ACC112 (cell line): ENCODE data around the gene LRRC55.

Source experiments
- H2AFZ ChIP-seq: fragments of 200-600 bp; sonication (generic); one replicate; pipeline ENCODE4 v1.6.0; 2017; ENCODE audit warnings: antibody characterized with exemption, low read length; ENCODE audit not compliant: unreplicated experiment
- H3K27ac ChIP-seq: fragments of 200-600 bp; sonication (generic); 2 replicates; pipeline ENCODE4 v1.5.1; 2014; ENCODE audit warnings: low read depth, mild to moderate bottlenecking, antibody characterized with exemption, low read length, moderate library complexity
- H3K27me3 ChIP-seq: fragments of 200-600 bp; sonication (generic); 2 replicates; pipeline ENCODE4 v1.6.1; 2014; ENCODE audit warnings: mild to moderate bottlenecking, antibody characterized with exemption, low read length, moderate library complexity, mixed read lengths; ENCODE audit not compliant: insufficient read depth
- H3K36me3 ChIP-seq: fragments of 200-600 bp; sonication (generic); 2 replicates; pipeline ENCODE4 v1.6.1; 2016; ENCODE audit warnings: mild to moderate bottlenecking, antibody characterized with exemption, low read length, moderate library complexity, mixed read lengths; ENCODE audit not compliant: insufficient read depth
- H3K4me1 ChIP-seq: fragments of 200-600 bp; sonication (generic); one replicate; pipeline ENCODE4 v1.6.1; 2016; ENCODE audit warnings: low read length, mixed read lengths; ENCODE audit not compliant: insufficient read depth, unreplicated experiment, control insufficient read depth
- H3K4me3 ChIP-seq: fragments of 200-600 bp; sonication (generic); 2 replicates; pipeline ENCODE4 v1.5.1; 2014; ENCODE audit warnings: mild to moderate bottlenecking, low read depth, low read length
- H3K79me2 ChIP-seq: fragments of 200-600 bp; sonication (generic); one replicate; pipeline ENCODE4 v1.6.0; 2016; ENCODE audit warnings: low read length; ENCODE audit not compliant: control insufficient read depth, unreplicated experiment, insufficient read depth

The LRRC55 gene

GRCh38 chr11:57179681-57180080 lies 2.1 kb upstream of the LRRC55 start:
- no peaks in the 10 kb centered on the region for H3K36me3 ChIP-seq
- H3K27me3 ChIP-seq = peaks cover 74% of the 10 kb centered on the region
- H2AFZ ChIP-seq = no peak overlapping the region
- no peak overlapping the region for H3K4me3 ChIP-seq
- H3K79me2 ChIP-seq = no peaks in the 10 kb centered on the region
- H3K27ac ChIP-seq = no peak overlapping the region
- H3K4me1 ChIP-seq = no peaks in the 10 kb centered on the region

GRCh38 chr11:57180081-57180561 lies 1.6 kb upstream of the LRRC55 start:
- no peaks in the 10 kb centered on the region for H3K36me3 ChIP-seq
- H3K79me2 ChIP-seq = no peaks in the 10 kb centered on the region
- H3K4me3 ChIP-seq = no peak overlapping the region
- H3K4me1 ChIP-seq = no peaks in the 10 kb centered on the region
- H3K27ac ChIP-seq = no peak overlapping the region
- peaks cover 73% of the 10 kb centered on the region for H3K27me3 ChIP-seq
- H2AFZ ChIP-seq = no peak overlapping the region

- H3K27me3 ChIP-seq = peaks cover 67% of the 10 kb centered on the region
These were observed 789 bp upstream of the LRRC55 start for GRCh38 chr11:57180964-57181363.

GRCh38 chr11:57182896-57183295 lies 1.1 kb downstream of the LRRC55 start:
- Histone ChIP-seq H3K79me2 (no peaks in the 10 kb centered on the region), H3K36me3 (no peaks in the 10 kb centered on the region), H3K4me3 (no peak overlapping the region), H3K4me1 (no peaks in the 10 kb centered on the region), H2AFZ (no peak overlapping the region), H3K27me3 (peaks cover 50% of the 10 kb centered on the region), H3K27ac (no peak overlapping the region)

More at GRCh38 chr11:57180964-57181363, 789 bp upstream of the LRRC55 start:
- H3K4me3 ChIP-seq = no peak overlapping the region
- H3K36me3 ChIP-seq = no peaks in the 10 kb centered on the region
- no peaks in the 10 kb centered on the region for H3K79me2 ChIP-seq
- no peak overlapping the region for H2AFZ ChIP-seq
- H3K4me1 ChIP-seq = no peaks in the 10 kb centered on the region
- H3K27ac ChIP-seq = no peak overlapping the region

- H3K79me2 ChIP-seq = no peaks in the 10 kb centered on the region
These were observed 8.8 kb downstream of the LRRC55 start for GRCh38 chr11:57190548-57190947.

GRCh38 chr11:57191311-57192219 lies 9.8 kb downstream of the LRRC55 start:
- H3K36me3 ChIP-seq = no peaks in the 10 kb centered on the region
- H3K79me2 ChIP-seq = no peaks in the 10 kb centered on the region
- no peaks in the 10 kb centered on the region for H3K4me1 ChIP-seq
- peaks cover 45% of the 10 kb centered on the region for H3K27me3 ChIP-seq
- no peak overlapping the region for H3K27ac ChIP-seq
- no peak overlapping the region for H2AFZ ChIP-seq
- H3K4me3 ChIP-seq = no peak overlapping the region

More at GRCh38 chr11:57190548-57190947, 8.8 kb downstream of the LRRC55 start:
- Histone ChIP-seq H3K36me3 (no peaks in the 10 kb centered on the region), H3K27me3 (peaks cover 44% of the 10 kb centered on the region), H2AFZ (no peak overlapping the region), H3K27ac (no peak overlapping the region), H3K4me3 (no peak overlapping the region), H3K4me1 (no peaks in the 10 kb centered on the region)

GRCh38 chr11:57192316-57192715 lies 10.6 kb downstream of the LRRC55 start:
- no peaks in the 10 kb centered on the region for H3K4me1 ChIP-seq
- peaks cover 52% of the 10 kb centered on the region for H3K27me3 ChIP-seq
- no peak overlapping the region for H2AFZ ChIP-seq
- H3K4me3 ChIP-seq = no peak overlapping the region
- H3K36me3 ChIP-seq = no peaks in the 10 kb centered on the region
- H3K79me2 ChIP-seq = no peaks in the 10 kb centered on the region
- H3K27ac ChIP-seq = no peak overlapping the region

- H2AFZ ChIP-seq = no peak overlapping the region
- no peak overlapping the region for H3K27ac ChIP-seq
- H3K4me3 ChIP-seq = no peak overlapping the region
- no peaks in the 10 kb centered on the region for H3K4me1 ChIP-seq
- H3K79me2 ChIP-seq = no peaks in the 10 kb centered on the region
- no peaks in the 10 kb centered on the region for H3K36me3 ChIP-seq
- peaks cover 61% of the 10 kb centered on the region for H3K27me3 ChIP-seq
These were observed 14.8 kb downstream of the LRRC55 start for GRCh38 chr11:57196596-57196995.

- no peaks in the 10 kb centered on the region for H3K36me3 ChIP-seq
- H3K4me3 ChIP-seq = no peak overlapping the region
- H3K79me2 ChIP-seq = no peaks in the 10 kb centered on the region
- H3K4me1 ChIP-seq = no peaks in the 10 kb centered on the region
- no peak overlapping the region for H3K27ac ChIP-seq
- H3K27me3 ChIP-seq = peaks cover 69% of the 10 kb centered on the region
- no peak overlapping the region for H2AFZ ChIP-seq
These were observed 16.0 kb downstream of the LRRC55 start for GRCh38 chr11:57197762-57198161.

GRCh38 chr11:57199330-57199729 lies 17.6 kb downstream of the LRRC55 start:
- Histone ChIP-seq H3K4me3 (no peak overlapping the region), H3K27me3 (peaks cover 73% of the 10 kb centered on the region), H2AFZ (no peak overlapping the region), H3K36me3 (no peaks in the 10 kb centered on the region), H3K4me1 (no peaks in the 10 kb centered on the region), H3K27ac (no peak overlapping the region), H3K79me2 (no peaks in the 10 kb centered on the region)

GRCh38 chr11:57200917-57201316 lies 19.2 kb downstream of the LRRC55 start:
- H3K36me3 ChIP-seq = no peaks in the 10 kb centered on the region
- H3K79me2 ChIP-seq = no peaks in the 10 kb centered on the region
- no peak overlapping the region for H3K4me3 ChIP-seq
- H2AFZ ChIP-seq = no peak overlapping the region
- H3K27me3 ChIP-seq = peaks cover 83% of the 10 kb centered on the region
- no peaks in the 10 kb centered on the region for H3K4me1 ChIP-seq
- H3K27ac ChIP-seq = no peak overlapping the region
